Effector memory CD8-positive, alpha-beta T cell (primary cell): ENCODE measurements around the gene APBA2.

Experiments
- ATAC-seq: fragments of 150-1000 bp; cut with Tn5 transposase; replicated peaks from 2 replicates; pipeline ENCODE4 v1.10.0; 2021; ENCODE audit warnings: mild to moderate bottlenecking, moderate library complexity
- DNase-seq, 3 experiments: peaks; one replicate each; pipeline ENCODE4 v3.0.0; 2021
- H3K27ac Mint-ChIP-seq, 2 donors: one replicate each; pipeline ENCODE4 v1.8.0; 2022; ENCODE audit warnings: mild to moderate bottlenecking in 2 of 2, mixed read lengths in 2 of 2, moderate library complexity in 2 of 2
- H3K27me3 Mint-ChIP-seq, 2 donors: one replicate each; pipeline ENCODE4 v1.8.0; 2022; ENCODE audit warnings: mixed read lengths in 2 of 2
- H3K36me3 Mint-ChIP-seq: one replicate; pipeline ENCODE4 v1.8.0; 2022; ENCODE audit warnings: mild to moderate bottlenecking, moderate library complexity, mixed read lengths; ENCODE audit not compliant: insufficient read depth
- H3K4me1 Mint-ChIP-seq, 2 donors: one replicate each; pipeline ENCODE4 v1.8.0; 2022; ENCODE audit warnings: low read depth in 2 of 2, mixed read lengths in 2 of 2
- H3K4me3 Mint-ChIP-seq, 2 donors: one replicate each; pipeline ENCODE4 v1.8.0; 2022; ENCODE audit warnings: mild to moderate bottlenecking in 2 of 2, mixed read lengths in 2 of 2, moderate library complexity in 2 of 2
- H3K9me3 Mint-ChIP-seq, 2 donors: one replicate each; pipeline ENCODE4 v1.8.0; 2022; ENCODE audit warnings: mixed read lengths in 2 of 2

The APBA2 gene

DNA sequence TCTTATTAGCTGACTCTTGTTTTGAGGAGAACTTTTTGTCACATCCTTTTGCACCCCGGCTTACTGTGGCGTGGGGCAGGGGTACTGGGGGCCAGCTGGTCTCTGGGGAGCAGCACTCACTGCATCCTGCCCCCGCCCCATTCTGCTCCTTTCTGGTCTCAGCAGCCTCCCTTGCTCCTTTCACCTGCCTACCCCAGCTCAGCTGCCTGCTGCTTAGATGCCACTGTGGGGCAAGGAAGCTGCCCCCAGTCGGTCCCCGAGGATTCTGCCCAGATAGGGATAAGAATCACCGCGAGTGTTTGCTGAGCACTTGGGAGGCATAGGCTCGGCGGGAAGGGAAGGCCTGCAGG lies 32.0 kb downstream of the APBA2 start:
- Mint-ChIP-seq H3K27me3 (no peaks in the 10 kb centered on the region), H3K9me3 (no peaks in the 10 kb centered on the region), H3K4me1 (peaks cover 25 to 27% of the 10 kb centered on the region in 2 donors), H3K36me3 (no peaks in the 10 kb centered on the region), H3K4me3 (peak overlapping the region in 1 of 2 donors; percentile 26), H3K27ac (peak overlapping the region in 1 of 2 donors; percentile 50)
- no peak for ATAC-seq
- no peak for DNase-seq

DNA sequence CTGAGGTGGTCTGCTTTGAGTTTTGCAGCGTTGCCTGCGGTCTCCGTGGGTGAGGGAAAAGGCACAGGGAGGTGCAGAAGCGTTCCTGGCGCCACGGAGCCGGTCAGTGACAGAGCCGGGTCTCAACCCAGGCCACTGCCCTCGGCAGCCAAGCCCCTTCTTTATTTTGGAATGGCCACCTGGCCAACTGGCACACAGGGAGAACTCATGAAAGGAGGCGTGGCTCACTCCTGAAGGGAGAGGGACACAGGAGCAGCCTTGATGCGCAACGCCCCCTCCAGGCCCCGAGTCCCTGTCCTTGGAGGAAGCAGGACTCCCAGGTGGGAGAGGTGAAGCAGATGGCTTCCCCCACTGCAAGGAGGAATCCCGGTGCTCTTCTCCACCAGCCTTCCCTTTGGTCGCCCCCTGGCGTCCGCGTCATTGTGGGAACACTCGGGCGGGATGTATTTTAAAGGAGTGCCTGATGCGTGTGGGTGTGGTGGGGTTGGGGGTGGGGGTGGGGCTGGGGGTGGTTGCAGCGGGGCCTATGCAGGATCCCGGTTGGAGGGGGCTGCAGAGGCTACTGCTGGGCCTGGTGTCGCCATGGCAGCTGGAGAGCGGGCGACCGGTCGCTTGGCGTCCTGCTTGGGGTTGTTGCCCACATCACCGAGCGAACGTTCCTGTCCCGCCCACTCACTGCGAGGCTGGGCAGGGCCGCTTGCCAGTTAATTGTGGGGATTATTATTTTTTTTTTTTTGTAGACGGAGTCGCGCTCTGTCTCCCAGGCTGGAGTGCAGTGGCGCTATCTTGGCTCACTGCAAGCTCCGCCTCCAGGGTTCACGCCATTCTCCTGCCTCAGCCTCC lies 32.6 kb downstream of the APBA2 start:
- DNase-seq, result no peak
- H3K9me3 Mint-ChIP-seq, result no peaks in the 10 kb centered on the region
- peaks cover 25 to 27% of the 10 kb centered on the region in 2 donors for H3K4me1 Mint-ChIP-seq
- H3K36me3 Mint-ChIP-seq, result no peaks in the 10 kb centered on the region
- ATAC-seq, result no peak
- no peak overlapping the region for H3K27ac Mint-ChIP-seq
- no peaks in the 10 kb centered on the region for H3K27me3 Mint-ChIP-seq
- peak overlapping the region; percentile 26 to 81 for H3K4me3 Mint-ChIP-seq

DNA sequence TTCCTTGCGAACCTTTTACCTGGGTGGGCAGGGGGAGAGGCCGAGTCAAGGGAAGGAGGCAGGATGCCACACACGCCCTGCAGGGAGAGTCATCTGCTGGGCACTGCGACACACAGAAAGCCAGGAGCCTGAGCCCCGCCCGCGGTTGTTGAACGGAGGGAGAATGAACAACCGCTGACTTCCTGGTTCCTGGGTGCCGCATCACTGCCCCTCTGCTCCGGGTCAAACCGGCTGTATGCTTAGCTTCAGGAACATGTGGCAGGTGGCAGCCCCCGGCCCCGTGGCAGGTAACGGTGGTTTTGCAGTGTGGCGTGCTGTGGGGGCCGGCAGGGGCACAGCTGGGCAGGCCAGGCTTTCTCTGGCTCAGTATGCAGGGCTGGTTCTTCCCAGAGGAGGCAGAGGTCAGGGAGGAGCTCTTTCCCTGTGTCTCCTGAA lies 33.4 kb downstream of the APBA2 start:
- Mint-ChIP-seq H3K36me3 (no peaks in the 10 kb centered on the region), H3K4me1 (peaks cover 31 to 32% of the 10 kb centered on the region in 2 donors), H3K9me3 (no peaks in the 10 kb centered on the region), H3K27ac (peak overlapping the region; percentile 13 to 71), H3K27me3 (no peaks in the 10 kb centered on the region), H3K4me3 (peak overlapping the region; percentile 49 to 81)
- DNase-seq, result peak in 1 of 3 experiments; percentile 21
- peak; percentile 35 for ATAC-seq

GRCh38 chr15:28919679-28920655 lies 34.2 kb downstream of the APBA2 start:
- peak overlapping the region; percentile 13 to 71 for H3K27ac Mint-ChIP-seq
- ATAC-seq, result peak; percentile 47
- H3K4me1 Mint-ChIP-seq, result peaks cover 34 to 38% of the 10 kb centered on the region in 2 donors
- DNase-seq, result no peak
- H3K36me3 Mint-ChIP-seq, result no peaks in the 10 kb centered on the region
- H3K9me3 Mint-ChIP-seq, result no peaks in the 10 kb centered on the region
- peak overlapping the region; percentile 49 to 81 for H3K4me3 Mint-ChIP-seq
- no peaks in the 10 kb centered on the region for H3K27me3 Mint-ChIP-seq

- H3K4me3 Mint-ChIP-seq, result peak overlapping the region; percentile 49 to 81
- H3K27me3 Mint-ChIP-seq, result no peaks in the 10 kb centered on the region
- H3K36me3 Mint-ChIP-seq, result no peaks in the 10 kb centered on the region
- peaks cover 34 to 40% of the 10 kb centered on the region in 2 donors for H3K4me1 Mint-ChIP-seq
- no peaks in the 10 kb centered on the region for H3K9me3 Mint-ChIP-seq
- peak overlapping the region; percentile 54 to 71 for H3K27ac Mint-ChIP-seq
- DNase-seq (no peak), ATAC-seq (peak; percentile 18)
Observed at GRCh38 chr15:28920781-28921331, 35.1 kb downstream of the APBA2 start.

DNA sequence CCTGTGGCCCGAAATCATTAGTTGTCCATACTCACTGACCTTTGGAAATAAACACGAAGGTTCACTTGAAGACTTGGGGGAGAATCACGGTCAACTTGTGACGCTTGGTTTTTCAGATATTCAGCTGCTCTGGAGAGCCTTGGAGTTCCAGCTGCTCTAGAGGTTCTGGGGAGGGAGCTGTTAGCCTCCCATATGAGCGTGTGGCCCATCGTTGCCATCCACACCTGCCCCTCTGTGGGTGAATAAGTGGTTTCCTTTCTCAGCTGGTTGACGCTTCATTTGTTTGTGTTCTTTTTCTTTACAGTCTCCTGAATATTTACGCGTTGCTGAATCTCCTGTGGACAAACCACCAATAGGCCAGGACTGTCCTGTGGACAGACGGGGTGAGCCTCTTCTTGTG lies 35.6 kb downstream of the APBA2 start:
- Mint-ChIP-seq H3K27me3 (no peaks in the 10 kb centered on the region), H3K4me3 (peak overlapping the region; percentile 49 to 81), H3K9me3 (no peaks in the 10 kb centered on the region), H3K4me1 (peaks cover 34 to 40% of the 10 kb centered on the region in 2 donors), H3K36me3 (no peaks in the 10 kb centered on the region), H3K27ac (peak overlapping the region; percentile 54 to 71)
- ATAC-seq (peak; percentile 52), DNase-seq (no peak)

DNA sequence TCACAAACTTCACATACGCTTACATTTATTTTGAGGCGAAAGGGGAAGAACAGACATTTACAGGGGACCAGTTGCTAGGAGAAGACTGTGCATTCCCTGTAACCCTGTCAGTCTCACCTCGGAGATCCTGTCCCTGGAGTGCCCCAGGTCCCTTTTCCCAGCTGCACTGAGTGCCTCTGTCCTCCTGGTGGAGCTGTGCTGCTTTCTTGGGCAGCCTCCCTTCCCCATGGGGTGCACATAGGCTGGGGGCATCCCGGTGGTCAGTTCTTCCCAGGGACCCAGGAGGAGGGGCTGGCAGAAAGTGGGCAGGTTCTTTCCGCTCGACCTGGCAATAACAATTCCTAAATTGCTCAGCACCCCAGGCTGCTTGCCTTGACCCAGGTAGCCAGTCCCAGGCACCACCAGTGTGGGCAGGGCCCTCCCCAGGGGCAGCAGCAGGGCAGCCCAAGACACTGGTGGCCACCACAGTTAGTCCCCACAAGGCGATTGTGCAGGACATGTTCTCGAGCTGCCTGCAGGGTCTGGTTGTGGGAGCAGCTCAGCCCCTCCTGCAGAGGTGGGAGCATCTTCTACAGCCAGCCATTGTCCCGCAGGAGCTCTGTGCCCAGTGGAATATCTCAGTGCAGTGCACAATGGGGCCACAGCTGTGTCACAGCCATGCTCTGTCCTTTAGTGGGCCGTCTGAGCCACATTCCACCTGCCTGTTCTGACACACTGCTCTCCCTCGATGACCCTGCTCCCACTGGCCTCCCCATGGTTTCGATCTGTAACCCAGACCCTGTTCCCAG lies 36.3 kb downstream of the APBA2 start:
- DNase-seq (no peak), ATAC-seq (no peak)
- Mint-ChIP-seq H3K36me3 (no peaks in the 10 kb centered on the region), H3K27ac (peak overlapping the region; percentile 54 to 71), H3K9me3 (no peaks in the 10 kb centered on the region), H3K4me3 (peak overlapping the region; percentile 49 to 81), H3K4me1 (peaks cover 35 to 40% of the 10 kb centered on the region in 2 donors), H3K27me3 (no peaks in the 10 kb centered on the region)

GRCh38 chr15:28922707-28923012 lies 36.9 kb downstream of the APBA2 start:
- no peaks in the 10 kb centered on the region for H3K36me3 Mint-ChIP-seq
- ATAC-seq (no peak), DNase-seq (no peak)
- peak overlapping the region in 1 of 2 donors; percentile 51 for H3K27ac Mint-ChIP-seq
- H3K27me3 Mint-ChIP-seq, result no peaks in the 10 kb centered on the region
- H3K4me1 Mint-ChIP-seq, result peaks cover 35 to 40% of the 10 kb centered on the region in 2 donors
- no peak overlapping the region for H3K4me3 Mint-ChIP-seq
- no peaks in the 10 kb centered on the region for H3K9me3 Mint-ChIP-seq

DNA sequence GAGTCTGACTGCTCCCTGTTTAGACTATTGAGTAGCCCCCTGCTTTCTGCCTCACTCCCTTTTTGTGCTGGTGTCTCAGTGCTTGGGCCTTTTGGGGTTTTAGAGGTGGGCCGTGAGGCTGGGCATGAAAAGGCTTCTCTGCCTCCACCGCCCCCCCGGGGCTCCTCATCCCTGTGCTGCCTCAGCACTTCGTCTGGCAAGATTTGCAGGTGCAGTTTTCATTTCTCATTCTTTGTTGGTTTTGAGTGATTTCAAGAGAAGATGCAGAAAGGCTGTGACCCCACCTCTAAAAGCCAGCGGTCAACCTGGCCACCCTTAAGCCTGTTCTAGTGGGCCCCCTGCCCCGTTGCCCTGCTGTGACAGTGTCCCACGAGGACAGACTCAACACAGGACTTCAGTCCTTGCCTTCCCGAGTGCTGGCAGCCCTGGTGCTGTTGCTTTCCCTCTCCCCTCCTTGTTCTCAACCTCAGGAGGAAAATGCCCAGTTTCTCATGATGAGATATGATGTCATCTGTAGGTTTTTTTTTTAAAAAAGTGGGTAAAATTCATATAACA lies 38.0 kb downstream of the APBA2 start:
- Mint-ChIP-seq H3K4me3 (peak overlapping the region; percentile 18 to 32), H3K9me3 (no peaks in the 10 kb centered on the region), H3K27me3 (no peaks in the 10 kb centered on the region), H3K36me3 (no peaks in the 10 kb centered on the region), H3K4me1 (peaks cover 35 to 45% of the 10 kb centered on the region in 2 donors), H3K27ac (peak overlapping the region in 1 of 2 donors; percentile 85)
- ATAC-seq (no peak), DNase-seq (no peak)

DNA sequence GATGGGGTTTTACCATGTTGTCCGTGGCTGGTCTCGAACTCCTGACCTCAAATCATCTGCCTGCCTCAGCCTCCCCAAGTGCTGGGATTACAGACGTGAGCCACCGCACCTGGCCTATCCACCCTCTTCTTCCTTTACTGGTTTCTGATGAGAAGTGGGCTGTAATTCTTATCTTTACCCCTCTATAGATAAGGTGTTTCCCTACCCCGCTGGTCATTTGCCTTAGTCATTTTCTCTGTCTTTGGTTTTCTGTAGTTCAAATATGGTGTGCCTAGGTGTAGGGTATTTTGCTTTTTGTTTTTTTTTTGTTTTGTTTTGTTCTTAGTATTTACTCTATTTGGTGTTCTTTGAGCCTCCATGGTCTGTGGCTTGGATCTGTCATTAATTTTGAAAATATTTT lies 41.3 kb downstream of the APBA2 start:
- Mint-ChIP-seq H3K9me3 (no peaks in the 10 kb centered on the region), H3K27me3 (peaks cover 0 to 10% of the 10 kb centered on the region in 2 donors), H3K36me3 (no peaks in the 10 kb centered on the region), H3K27ac (no peak overlapping the region), H3K4me3 (no peak overlapping the region), H3K4me1 (peaks cover 12 to 28% of the 10 kb centered on the region in 2 donors)
- no peak for DNase-seq
- ATAC-seq, result no peak

- no peak for ATAC-seq
- no peak overlapping the region for H3K27ac Mint-ChIP-seq
- peaks cover 9 to 28% of the 10 kb centered on the region in 2 donors for H3K4me1 Mint-ChIP-seq
Observed at GRCh38 chr15:28929200-28929599, 43.4 kb downstream of the APBA2 start.

GRCh38 chr15:28930011-28930410 lies 44.2 kb downstream of the APBA2 start:
- Mint-ChIP-seq H3K4me3 (no peak overlapping the region), H3K9me3 (no peaks in the 10 kb centered on the region), H3K4me1 (peaks cover 7 to 24% of the 10 kb centered on the region in 2 donors), H3K27ac (no peak overlapping the region), H3K36me3 (no peaks in the 10 kb centered on the region), H3K27me3 (peaks cover 0 to 10% of the 10 kb centered on the region in 2 donors)
- no peak for ATAC-seq
- no peak for DNase-seq

More at GRCh38 chr15:28929200-28929599, 43.4 kb downstream of the APBA2 start:
- Mint-ChIP-seq H3K9me3 (no peaks in the 10 kb centered on the region), H3K27me3 (peaks cover 0 to 10% of the 10 kb centered on the region in 2 donors), H3K4me3 (no peak overlapping the region), H3K36me3 (no peaks in the 10 kb centered on the region)
- no peak for DNase-seq
